B cell (primary cell): ENCODE results near the gene FBXO24. TPM values are rescaled to one million over a fixed set of nuclear protein-coding genes. Genes with fewer than 3 reads are reported as not detected.

ENCODE experiments used
- ATAC-seq: fragments of 200-7000 bp; cut with Tn5 transposase; one replicate; pipeline ENCODE4 v1.10.0; 2021; ENCODE audit warnings: low read depth, mild to moderate bottlenecking, moderate number of reproducible peaks, moderate library complexity
- CTCF ChIA-PET: fragments of 350-600 bp; sonication (Branson Sonifier 250); formaldehyde crosslinking; loops from one replicate; lab custom pipeline; 2021; ENCODE audit warnings: antibody characterized with exemption, inconsistent platforms; lab: Charles Lee
- POLR2A ChIA-PET: fragments of 350-600 bp; sonication (Branson Sonifier 250); formaldehyde crosslinking; loops from one replicate; lab custom pipeline; 2021; ENCODE audit warnings: antibody characterized with exemption; lab: Charles Lee
- DNase-seq: peaks from one replicate; pipeline ENCODE4 v3.0.0; 2013
- H2AFZ ChIP-seq: 2 replicates; pipeline ENCODE4 v1.6.1; 2012; ENCODE audit warnings: mild to moderate bottlenecking, low read depth, low read length; ENCODE audit not compliant: insufficient read depth, poor library complexity, severe bottlenecking
- H3K27ac ChIP-seq, 2 donors: 1 replicate in 1 of 2; 2 replicates in 1 of 2; pipeline ENCODE4 v1.5.1; 2012 to 2013; ENCODE audit warnings: low read length in 2 of 2, mild to moderate bottlenecking in 2 of 2, moderate library complexity in 1 of 2
- H3K27me3 ChIP-seq, 4 experiments: fragments of 200-600 bp in 1 of 4; sonication (generic) in 1 of 4; replicated peaks in 1 of 4; 1 replicate in 2 of 4; 2 replicates in 2 of 4; pipeline versions ENCODE4 v1.6.1 to v1.7.0; 2013 to 2016; ENCODE audit warnings: low read length in 3 of 4, mild to moderate bottlenecking in 2 of 4, mixed read lengths in 1 of 4, moderate library complexity in 1 of 4; ENCODE audit not compliant: insufficient read depth in 4 of 4, control insufficient read depth in 3 of 4; ENCODE audit errors: control extremely low read depth in 1 of 4
- H3K36me3 ChIP-seq, 2 experiments: replicated peaks in 1 of 2; 1 replicate in 1 of 2; 2 replicates in 1 of 2; pipeline versions ENCODE4 v1.6.1 to v1.7.1; 2013; ENCODE audit warnings: low read length in 1 of 2; ENCODE audit not compliant: insufficient read depth in 2 of 2, control insufficient read depth in 1 of 2; ENCODE audit errors: control extremely low read depth in 1 of 2, extremely low read depth in 1 of 2
- H3K4me1 ChIP-seq, 2 donors: fragments of 200-600 bp in 1 of 2; sonication (generic) in 1 of 2; 1 replicate in 1 of 2; 2 replicates in 1 of 2; pipeline versions ENCODE4 v1.5.1 to v1.6.1; 2013 to 2017; ENCODE audit warnings: low read length in 2 of 2; ENCODE audit not compliant: control insufficient read depth in 2 of 2, insufficient read depth in 2 of 2
- H3K4me2 ChIP-seq: replicated peaks from 2 replicates; pipeline ENCODE3; 2012; ENCODE audit warnings: mild to moderate bottlenecking, low read depth, low read length; ENCODE audit not compliant: poor library complexity, severe bottlenecking
- H3K4me3 ChIP-seq, 5 experiments: fragments of 200-600 bp in 1 of 5; sonication (generic) in 1 of 5; 1 replicate in 3 of 5; 2 replicates in 2 of 5; pipeline versions ENCODE4 v1.5.1 to v1.7.0; 2011 to 2016; ENCODE audit warnings: low read length in 4 of 5, mild to moderate bottlenecking in 4 of 5, low read depth in 2 of 5, control low read depth in 1 of 5, moderate library complexity in 1 of 5; ENCODE audit not compliant: insufficient read depth in 1 of 5; ENCODE audit errors: control extremely low read depth in 1 of 5, extremely low read depth in 1 of 5
- H3K79me2 ChIP-seq: fragments of 200-600 bp; sonication (generic); one replicate; pipeline ENCODE4 v1.6.0; 2016; ENCODE audit warnings: low read length; ENCODE audit not compliant: control insufficient read depth, insufficient read depth
- H3K9ac ChIP-seq: fragments of 200-600 bp; sonication (generic); 2 replicates; pipeline ENCODE4 v1.6.1; 2017; ENCODE audit warnings: mild to moderate bottlenecking, low read length, moderate library complexity
- H3K9me3 ChIP-seq, 3 donors: one replicate each; pipeline versions ENCODE4 v1.6.1 to v1.7.1; 2013; ENCODE audit warnings: low read length in 2 of 3; ENCODE audit not compliant: control insufficient read depth in 2 of 3, insufficient read depth in 1 of 3; ENCODE audit errors: control extremely low read depth in 1 of 3
- H4K20me1 ChIP-seq: 2 replicates; pipeline ENCODE4 v1.6.0; 2012; ENCODE audit warnings: mild to moderate bottlenecking, low read length; ENCODE audit not compliant: insufficient read depth, control insufficient read depth, poor library complexity, severe bottlenecking
- H3K27ac Mint-ChIP-seq: one replicate; pipeline ENCODE4 v1.8.0; 2021; ENCODE audit warnings: mixed read lengths
- H3K27me3 Mint-ChIP-seq: one replicate; pipeline ENCODE4 v1.8.0; 2021; ENCODE audit warnings: mixed read lengths
- H3K4me1 Mint-ChIP-seq: one replicate; pipeline ENCODE4 v1.8.0; 2021; ENCODE audit warnings: mixed read lengths
- H3K4me3 Mint-ChIP-seq: one replicate; pipeline ENCODE4 v1.8.0; 2021; ENCODE audit warnings: mixed read lengths
- H3K9me3 Mint-ChIP-seq: one replicate; pipeline ENCODE4 v1.8.0; 2022; ENCODE audit warnings: mixed read lengths; ENCODE audit not compliant: insufficient read depth
- CTCF ChIP-seq: fragments of 200-600 bp; IDR thresholded peaks from one replicate; pipeline ENCODE4 v1.8.0; 2022; ENCODE audit warnings: antibody characterized with exemption, mild to moderate bottlenecking
- EZH2 ChIP-seq: IDR thresholded peaks from 2 replicates; pipeline ENCODE4 v1.6.1; 2012; ENCODE audit warnings: borderline replicate concordance, low read depth, mild to moderate bottlenecking, moderate library complexity, low read length; ENCODE audit not compliant: insufficient read depth, poor library complexity, severe bottlenecking
- WGBS: methylation state at CpG from one replicate; pipeline ENCODE4 v1.1.5; 2013; ENCODE audit warnings: missing lambda C conversion rate; ENCODE audit not compliant: insufficient coverage; 5-methylcytosine and 5-hydroxymethylcytosine counted together
- intact Hi-C: fragments of 100-400 bp; cut with micrococcal nuclease; formaldehyde crosslinking; loops from one replicate; pipeline ENCODE4 v1.10.0; 2022
- polyA plus RNA-seq: library from polyadenylated mRNA; depleted of rRNA; stranded (reverse); fragments of >200 nt; gene quantifications from 2 replicates; pipeline ENCODE4 v1.2.3, GENCODE V29; 2012
- total RNA-seq, 2 donors: library from RNA; stranded (reverse); fragments of 120-200 nt in 1 of 2; gene quantifications; 1 replicate in 1 of 2; 2 replicates in 1 of 2; pipeline versions ENCODE4 v1.2.3 to v1.2.4, GENCODE V29; 2013 to 2022

The FBXO24 gene
- total and polyA plus RNA-seq, 2 donors (not counting 1 experiment from before 2014, with no cell fraction given), result 1.2 to 1.6 TPM

- POLR2A ChIA-PET, result interaction anchor here (0.6 kb wide), 1 partner anchor 314 kb away, joined by 9 read pairs; no protein-coding TSS in a partner anchor
- CTCF ChIA-PET, result interaction anchor here (0.9 to 6.5 kb wide), 5 partner anchors 10 to 146 kb away, joined by 3 to 67 read pairs (median 4); no protein-coding TSS in a partner anchor
- Mint-ChIP-seq H3K9me3 (no peaks in the 10 kb centered on the region), H3K27ac (peak overlapping the region; percentile 43), H3K27me3 (no peaks in the 10 kb centered on the region), H3K4me1 (peaks cover 72% of the 10 kb centered on the region), H3K4me3 (peak overlapping the region; percentile 35)
- TF ChIP-seq CTCF (no peak), EZH2 (no peak)
- Histone ChIP-seq H3K27ac (peak overlapping the region in 1 of 2 donors; percentile 12), H3K4me2 (peak overlapping the region; percentile 38), H3K4me1 (peaks cover 36 to 57% of the 10 kb centered on the region in 2 donors), H3K36me3 (no peaks in the 10 kb centered on the region), H3K27me3 (no peaks in the 10 kb centered on the region), H3K4me3 (no peak overlapping the region), H3K9me3 (peaks cover 0 to 3% (median 0%) of the 10 kb centered on the region in 3 donors), H4K20me1 (no peaks in the 10 kb centered on the region), H3K9ac (peak overlapping the region; percentile 14), H2AFZ (peak overlapping the region; percentile 30), H3K79me2 (peaks cover 42% of the 10 kb centered on the region)
- intact Hi-C loops, result no loop called here
- ATAC-seq, result peak; percentile 31
- 70% methylated on average over 2 of the region's 3 CpGs for WGBS
- no peak for DNase-seq
These were observed 40.6 kb upstream of the FBXO24 start for GRCh38 chr7:100545360-100546128.
